Measurements from ENCODE around the gene DLD.
"Not testable (repeated sequence)": the region's sequence is repeated elsewhere in the genome, so short reads cannot be mapped to it uniquely, and the experiment has no call there.

Gene DLD

GRCh38 chr7:107946451-107946850 lies 55.5 kb downstream of the DLD start:
- DNase-seq = no peak

GRCh38 chr7:107946881-107947280 lies 55.9 kb downstream of the DLD start:
- no peak for DNase-seq

GRCh38 chr7:107948645-107949442 lies 57.9 kb downstream of the DLD start:
- DNase-seq = no peak

GRCh38 chr7:107949443-107949935 lies 58.5 kb downstream of the DLD start:
- DNase-seq = no peak

DNA sequence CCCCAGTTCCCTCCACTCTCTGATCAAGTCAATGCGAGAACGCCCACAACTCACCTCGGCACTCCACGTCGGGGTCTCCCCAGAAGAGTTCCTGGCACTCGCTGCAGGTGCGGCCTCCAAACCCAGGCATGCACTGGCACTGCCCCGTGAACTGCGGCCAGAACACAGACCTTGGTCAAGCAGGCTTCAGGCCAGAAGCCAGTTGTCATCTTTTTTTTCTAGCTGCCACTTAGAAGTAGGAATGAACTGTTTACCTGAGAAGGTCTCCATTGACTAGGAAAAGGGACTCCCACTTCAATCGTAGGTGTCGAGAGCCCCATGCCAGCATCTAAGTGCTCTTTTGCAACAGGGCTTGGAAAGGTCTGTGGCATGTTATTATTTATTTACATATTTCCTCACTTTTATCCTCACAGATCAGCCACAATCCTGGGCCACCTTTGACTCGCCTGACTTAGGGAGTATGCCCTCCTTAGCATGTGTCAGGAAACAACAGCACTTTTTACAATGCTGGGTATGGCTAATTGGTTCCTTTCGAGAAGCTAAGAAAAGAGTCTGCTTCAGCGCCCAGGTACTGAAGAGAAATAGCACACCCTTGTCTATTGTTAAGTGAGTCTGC lies 60.3 kb downstream of the DLD start:
- DNase-seq = no peak

- no peak for DNase-seq
Observed at GRCh38 chr7:107951896-107952295, 60.9 kb downstream of the DLD start.

DNA sequence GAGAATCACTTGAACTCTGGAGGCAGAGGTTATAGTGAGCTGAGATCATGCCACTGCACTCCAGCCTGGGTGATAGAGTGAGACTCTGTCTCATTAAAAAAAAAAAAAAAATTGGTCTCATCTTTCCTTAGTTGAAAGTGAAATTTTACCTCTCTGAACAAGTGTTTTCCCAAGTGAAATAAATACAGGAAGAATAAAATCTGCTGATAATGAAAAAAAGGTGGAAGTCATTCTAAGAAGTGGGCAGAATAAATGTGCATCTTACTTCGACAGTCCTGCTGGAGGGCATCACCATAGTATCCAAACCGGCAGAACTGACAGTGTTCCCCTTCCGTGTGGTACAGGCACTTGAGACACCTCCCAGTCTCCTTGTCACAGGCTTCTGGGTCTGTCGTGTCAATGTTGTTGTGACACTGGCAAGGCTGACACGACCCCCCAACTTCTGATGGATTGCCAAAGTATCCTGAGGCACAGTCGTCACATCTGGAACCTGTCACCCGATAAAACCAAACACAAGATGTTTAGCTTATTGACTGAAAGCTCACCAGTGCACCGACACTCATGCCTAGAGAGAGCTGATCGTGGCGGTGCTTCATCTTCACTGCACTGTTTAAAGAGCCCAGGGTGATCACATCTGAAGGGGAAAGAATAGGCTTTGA lies 62.4 kb downstream of the DLD start:
- no peak for DNase-seq

- no peak for DNase-seq
Observed at GRCh38 chr7:107953924-107954303, 62.9 kb downstream of the DLD start.

DNA sequence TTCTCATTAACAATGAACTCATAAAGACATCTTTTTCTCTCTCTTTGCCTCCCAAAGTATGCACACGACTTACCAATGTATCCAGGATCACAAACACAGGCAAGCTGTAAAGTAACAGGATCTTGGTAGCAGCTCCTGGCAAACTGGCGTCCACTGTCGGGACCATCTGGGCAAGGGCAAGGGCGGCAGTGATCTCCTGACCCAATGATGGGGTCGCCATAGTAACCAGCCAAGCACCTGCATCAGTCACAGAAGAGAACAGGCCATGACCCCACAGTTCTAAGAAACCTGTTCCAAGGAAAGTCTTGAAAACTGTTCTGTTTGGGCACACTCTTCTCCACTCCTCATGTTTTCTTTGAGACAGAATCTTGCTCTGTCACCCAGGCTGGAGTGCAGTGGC lies 64.4 kb downstream of the DLD start:
- DNase-seq = no peak

DNA sequence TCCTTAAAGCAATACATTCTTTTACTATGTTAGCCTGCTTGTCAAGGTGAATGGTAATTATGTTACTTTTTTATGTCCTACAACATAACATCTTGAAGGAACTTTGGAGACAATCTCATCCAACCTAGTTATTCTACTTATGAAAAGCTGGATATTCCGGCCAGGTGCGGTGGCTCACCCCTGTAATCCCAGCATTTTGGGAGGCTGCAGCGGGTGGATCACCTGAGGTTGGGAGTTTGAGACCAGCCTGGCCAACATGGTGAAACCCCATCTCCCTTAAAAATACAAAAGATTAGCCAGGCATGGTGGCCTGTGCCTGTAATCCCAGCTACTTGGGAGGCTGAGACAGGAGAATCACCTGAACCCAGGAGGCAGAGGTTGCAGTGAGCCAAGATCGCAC lies 66.0 kb downstream of the DLD start:
- DNase-seq = not testable (repeated sequence)

DNA sequence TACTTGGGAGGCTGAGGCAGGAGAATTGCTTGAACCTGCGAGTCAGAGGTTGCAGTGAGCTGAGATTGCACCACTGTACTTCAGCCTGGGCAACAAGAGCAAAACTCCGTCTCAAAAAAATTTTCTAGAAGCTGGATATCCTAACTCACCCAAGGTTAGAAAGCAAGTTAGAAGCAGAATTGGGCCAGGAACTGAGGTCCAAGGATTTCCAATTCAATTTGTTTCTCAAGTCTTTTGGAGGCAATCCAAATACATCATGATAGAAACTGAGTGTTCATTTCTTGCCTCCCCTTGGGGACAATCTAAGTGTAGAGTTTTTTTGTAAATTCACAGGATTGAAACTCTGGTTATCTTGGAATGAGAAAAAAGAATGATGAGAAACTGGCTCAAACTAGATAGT lies 66.5 kb downstream of the DLD start:
- DNase-seq = no peak

- DNase-seq = no peak
Observed at GRCh38 chr7:107958764-107959526, 68.0 kb downstream of the DLD start.

GRCh38 chr7:107959527-107959898 lies 68.5 kb downstream of the DLD start:
- no peak for DNase-seq

- DNase-seq = no peak
Observed at GRCh38 chr7:107960272-107960671, 69.3 kb downstream of the DLD start.

DNA sequence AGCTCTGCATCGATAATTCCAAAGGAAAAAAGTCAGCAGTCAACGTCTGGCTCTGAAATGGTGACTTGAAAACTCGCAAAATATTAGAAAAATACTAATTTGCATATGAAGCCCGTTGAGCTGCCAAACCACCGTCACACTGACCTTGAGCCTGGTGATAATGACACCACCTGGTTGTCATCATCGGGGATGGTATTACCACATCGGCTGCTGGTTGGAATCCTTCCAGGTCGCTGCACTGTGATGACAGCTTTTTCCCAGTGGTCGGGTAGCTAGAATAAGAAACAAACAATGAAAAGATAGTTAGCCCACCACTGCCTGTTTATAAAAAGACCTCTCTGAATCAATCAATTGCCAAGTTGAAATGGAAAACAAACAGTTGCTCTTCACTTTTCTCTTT lies 70.4 kb downstream of the DLD start:
- no peak for DNase-seq

- DNase-seq = no peak
Observed at GRCh38 chr7:107962817-107963216, 71.8 kb downstream of the DLD start.

DNA sequence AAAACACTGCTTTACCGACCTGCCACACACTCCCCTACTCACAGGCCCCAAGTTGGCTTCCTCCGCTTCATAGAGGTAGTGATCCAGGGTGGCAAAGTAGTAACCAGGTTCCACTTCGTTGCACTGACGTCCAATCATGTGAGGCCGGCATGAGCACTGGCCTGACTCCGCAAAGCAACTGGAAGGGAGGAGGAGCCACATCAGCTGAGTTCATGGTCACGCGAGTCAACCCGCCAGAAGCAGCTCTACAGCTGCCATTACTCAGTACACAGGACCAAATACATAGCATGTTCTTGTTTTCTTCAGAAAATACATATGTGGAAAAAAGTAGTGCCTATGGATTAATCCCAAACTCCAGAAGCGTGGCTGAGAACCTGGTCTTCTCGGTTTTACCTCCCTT lies 73.5 kb downstream of the DLD start:
- no peak for DNase-seq

DNA sequence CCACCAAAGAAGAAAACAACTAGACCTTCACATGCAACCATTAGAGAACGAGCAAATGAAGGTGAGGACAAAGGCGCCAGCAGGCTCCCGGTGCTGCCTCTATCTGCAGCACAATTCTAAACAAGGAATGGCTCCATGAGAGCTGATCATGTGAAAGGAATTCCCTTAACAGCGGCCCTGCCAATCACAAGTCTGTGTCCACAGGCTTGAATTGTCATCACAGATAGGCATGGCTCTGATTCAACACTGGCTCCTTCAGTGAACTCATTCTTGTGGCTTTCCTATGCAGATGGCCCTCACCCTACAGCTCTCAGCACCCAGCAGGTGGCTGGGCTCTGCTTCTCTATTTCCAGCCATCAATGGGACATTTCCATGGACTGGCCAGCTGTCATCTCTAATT lies 75.7 kb downstream of the DLD start:
- DNase-seq = no peak

DNA sequence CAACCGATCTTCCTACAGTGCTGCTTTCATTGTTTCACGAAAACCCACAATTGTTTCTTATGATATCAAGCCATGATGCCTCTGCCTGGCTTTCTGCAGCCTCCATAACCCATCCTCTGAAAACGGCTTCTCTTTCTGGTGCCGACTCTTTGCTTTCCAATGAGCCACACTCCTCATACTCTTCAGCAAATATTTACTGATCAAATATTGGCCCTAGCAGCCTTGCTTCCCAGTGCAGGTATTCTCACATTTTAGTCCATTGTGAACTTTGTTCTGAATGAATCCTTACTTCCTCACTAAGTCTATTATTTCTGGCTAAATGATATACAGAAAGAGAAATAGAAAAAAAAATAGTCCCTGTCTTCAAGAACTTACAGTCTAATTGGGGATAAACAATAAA lies 76.4 kb downstream of the DLD start:
- DNase-seq = no peak

DNA sequence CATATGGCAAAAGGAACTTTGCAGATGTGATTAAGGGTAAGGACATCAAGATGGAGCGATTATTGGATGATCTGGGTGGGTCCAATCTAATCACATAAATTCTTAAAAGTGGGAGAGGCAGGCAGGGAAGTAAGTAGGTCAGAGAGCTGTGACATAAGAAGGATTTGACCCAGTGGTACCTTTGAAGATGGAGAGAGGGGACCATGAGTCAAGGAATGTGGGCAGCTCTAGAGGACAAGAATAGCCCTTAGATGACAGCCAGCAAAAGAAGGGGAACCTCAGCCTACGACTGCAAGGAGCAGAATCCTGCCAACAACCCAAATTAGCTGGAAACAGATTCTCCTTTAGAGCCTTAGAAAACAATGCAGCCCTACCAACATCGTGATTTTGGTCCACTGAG lies 77.5 kb downstream of the DLD start:
- DNase-seq = no peak

GRCh38 chr7:107969856-107970255 lies 78.9 kb downstream of the DLD start:
- DNase-seq = no peak

Measured in activated CD4-positive, alpha-beta T cell treated with anti-CD3 and anti-CD28 coated beads for 1 hour (primary cell).